ENCODE measurements around the gene ERICH3.

DNA sequence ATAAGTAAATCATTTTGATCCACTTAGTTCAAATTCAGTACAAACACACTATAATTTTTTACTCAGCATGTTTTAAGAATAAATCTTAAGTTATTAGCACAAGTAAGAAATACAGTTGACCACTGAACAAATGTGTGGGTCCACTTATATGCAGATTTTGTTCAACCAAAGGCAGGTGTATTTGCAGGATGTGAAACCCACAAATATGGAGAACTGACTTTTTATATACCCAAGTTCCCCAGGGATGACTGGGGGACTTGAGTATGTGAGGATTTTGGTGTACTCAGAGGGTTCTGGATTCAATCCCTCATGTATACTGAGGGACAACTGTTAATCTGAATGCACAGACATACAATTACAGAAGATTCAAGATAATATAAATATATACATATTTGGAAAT, 25.7 kb upstream of the ERICH3 start:
- TF ChIP-seq ZNF174 (CRISPR knock-in tag; IDR thresholded peaks at IDR 0.05) (no peak), BCOR (IDR thresholded peaks at IDR 0.05) (no peak), ETV6 (IDR thresholded peaks at IDR 0.05; ENCODE audit: borderline replicate concordance in 1 of 2, low read depth in 2 of 2, low read length in 1 of 2) (no peak), ETV6 (CRISPR knock-in tag; IDR thresholded peaks at IDR 0.05; ENCODE audit: borderline replicate concordance) (no peak), FUS (optimal IDR thresholded peaks at IDR 0.05; ENCODE audit: low read depth, low read length) (no peak), CREB1 (IDR thresholded peaks at IDR 0.05) (no peak), CREB1 (CRISPR knock-in tag; IDR thresholded peaks at IDR 0.05) (no peak)
- TF ChIP-seq, protein P1, sequence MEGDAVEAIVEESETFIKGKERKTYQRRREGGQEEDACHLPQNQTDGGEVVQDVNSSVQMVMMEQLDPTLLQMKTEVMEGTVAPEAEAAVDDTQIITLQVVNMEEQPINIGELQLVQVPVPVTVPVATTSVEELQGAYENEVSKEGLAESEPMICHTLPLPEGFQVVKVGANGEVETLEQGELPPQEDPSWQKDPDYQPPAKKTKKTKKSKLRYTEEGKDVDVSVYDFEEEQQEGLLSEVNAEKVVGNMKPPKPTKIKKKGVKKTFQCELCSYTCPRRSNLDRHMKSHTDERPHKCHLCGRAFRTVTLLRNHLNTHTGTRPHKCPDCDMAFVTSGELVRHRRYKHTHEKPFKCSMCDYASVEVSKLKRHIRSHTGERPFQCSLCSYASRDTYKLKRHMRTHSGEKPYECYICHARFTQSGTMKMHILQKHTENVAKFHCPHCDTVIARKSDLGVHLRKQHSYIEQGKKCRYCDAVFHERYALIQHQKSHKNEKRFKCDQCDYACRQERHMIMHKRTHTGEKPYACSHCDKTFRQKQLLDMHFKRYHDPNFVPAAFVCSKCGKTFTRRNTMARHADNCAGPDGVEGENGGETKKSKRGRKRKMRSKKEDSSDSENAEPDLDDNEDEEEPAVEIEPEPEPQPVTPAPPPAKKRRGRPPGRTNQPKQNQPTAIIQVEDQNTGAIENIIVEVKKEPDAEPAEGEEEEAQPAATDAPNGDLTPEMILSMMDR (IDR thresholded peaks at IDR 0.05 in 2 of 3, conservative IDR thresholded peaks at IDR 0.05 in 1 of 3; ENCODE audit: insufficient read depth in 2 of 3, low read depth in 1 of 3, low read length in 3 of 3) = no peak
